SK-N-SH treated with all-trans-retinoic acid at 6 μM for 48 hours (cell line): ENCODE measurements around the gene KLK3.

Experiments used
- PPARA ChIP-seq: fragments of 250-450 bp; sonication (Bioruptor Pico); IDR thresholded peaks from 2 replicates; pipeline ENCODE4 v1.5.0; 2020; ENCODE audit warnings: mild to moderate bottlenecking, borderline replicate concordance
- RARB ChIP-seq: fragments of 250-450 bp; sonication (Bioruptor Pico); IDR thresholded peaks from 2 replicates; pipeline ENCODE4 v1.8.0; 2021; ENCODE audit warnings: mild to moderate bottlenecking, moderate library complexity
- ZNF70 ChIP-seq: fragments of 450-650 bp; formaldehyde crosslinking; IDR thresholded peaks from 2 replicates; pipeline ENCODE4 v1.5.0; 2020; ENCODE audit warnings: mild to moderate bottlenecking, moderate library complexity

DNA sequence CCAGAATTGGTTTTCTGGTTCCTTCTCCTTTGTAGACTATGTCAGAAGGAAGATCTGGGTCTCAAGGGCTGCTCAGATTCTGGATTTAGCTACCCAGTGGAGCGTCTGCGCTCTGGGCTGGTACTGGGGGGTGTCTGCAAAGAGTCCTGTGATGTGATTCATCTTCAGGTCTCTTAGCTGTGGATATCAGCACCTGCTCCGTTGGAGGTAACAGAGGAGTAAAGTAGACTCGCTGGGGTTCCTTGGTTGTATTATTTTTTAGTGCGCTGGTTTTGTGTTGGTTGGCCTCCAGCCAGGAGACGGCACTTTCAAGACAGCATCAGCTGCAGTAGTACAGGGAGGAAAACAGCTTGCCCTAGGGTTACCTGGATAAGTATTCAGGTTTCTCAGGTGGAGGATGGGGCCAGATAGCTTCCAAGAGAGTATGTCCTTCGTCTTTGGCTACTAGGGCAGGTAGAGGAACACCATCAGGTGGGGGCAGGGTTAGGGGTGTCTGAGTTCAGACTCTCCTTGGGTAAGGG lies 11.0 kb upstream of the KLK3 start:
- TF ChIP-seq RARB (CRISPR knock-in tag) (no peak), ZNF70 (CRISPR knock-in tag) (no peak), PPARA (no peak)
